RKO (cell line): ENCODE measurements around the gene PPP1R2.
"Not testable (repeated sequence)": the region's sequence is repeated elsewhere in the genome, so short reads cannot be mapped to it uniquely, and the experiment has no call there.

Experiments used
- DNase-seq: peaks from one replicate; pipeline ENCODE4 v3.0.0-alpha.2; 2016; ENCODE audit warnings: low spot score

The PPP1R2 gene

DNA sequence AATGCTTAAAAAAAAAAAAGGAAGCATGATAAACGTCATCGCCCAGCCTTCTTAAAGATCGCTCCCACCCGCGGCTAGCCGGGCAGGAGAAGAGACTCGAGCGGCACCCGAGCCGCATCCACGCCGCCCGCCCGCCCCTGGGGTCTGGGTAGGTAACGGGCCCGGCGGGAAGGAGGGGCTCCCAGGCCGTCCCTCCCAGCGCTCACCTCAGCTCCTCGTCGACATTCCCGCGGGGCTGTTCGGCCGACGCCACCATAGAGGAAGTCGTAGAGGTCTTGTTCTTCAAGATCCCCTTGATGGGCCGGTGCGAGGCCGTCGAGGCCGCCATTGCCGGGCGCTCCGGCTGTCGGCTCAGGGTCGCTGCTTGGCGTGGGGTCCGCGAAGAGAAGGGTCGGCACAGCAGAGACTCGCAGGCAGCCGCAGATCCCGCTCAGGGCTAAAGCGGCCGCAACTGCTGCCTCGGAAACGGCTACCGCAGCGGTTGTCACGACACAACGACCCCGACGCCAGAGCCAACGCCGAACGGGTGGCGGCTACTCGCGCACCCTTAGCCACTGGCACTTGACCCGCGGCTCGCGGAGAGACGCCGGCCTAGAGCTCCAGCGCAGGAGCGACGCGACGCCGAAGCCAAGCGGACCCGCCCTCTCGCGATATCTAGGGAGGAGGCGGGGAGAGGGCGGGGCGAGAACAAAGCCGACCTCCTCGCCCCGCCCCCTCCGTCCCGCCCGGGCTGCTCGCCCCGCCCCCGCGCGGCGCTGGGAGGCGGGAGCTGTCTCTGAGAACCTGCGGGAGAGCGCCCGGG lies at the start of gene PPP1R2:
TSS of gene PPP1R2 (minus strand) at position 628 of the 802 bp plus-strand sequence. CDS start at position 328, 300 bp downstream.
- peak; percentile 90 for DNase-seq

GRCh38 chr3:195591852-195592251 lies 48.7 kb upstream of the PPP1R2 start:
- DNase-seq: no peak

- no peak for DNase-seq
These were observed 48.1 kb upstream of the PPP1R2 start for GRCh38 chr3:195591220-195591619.

GRCh38 chr3:195590381-195590780 lies 47.3 kb upstream of the PPP1R2 start:
- DNase-seq: not testable (repeated sequence)

DNA sequence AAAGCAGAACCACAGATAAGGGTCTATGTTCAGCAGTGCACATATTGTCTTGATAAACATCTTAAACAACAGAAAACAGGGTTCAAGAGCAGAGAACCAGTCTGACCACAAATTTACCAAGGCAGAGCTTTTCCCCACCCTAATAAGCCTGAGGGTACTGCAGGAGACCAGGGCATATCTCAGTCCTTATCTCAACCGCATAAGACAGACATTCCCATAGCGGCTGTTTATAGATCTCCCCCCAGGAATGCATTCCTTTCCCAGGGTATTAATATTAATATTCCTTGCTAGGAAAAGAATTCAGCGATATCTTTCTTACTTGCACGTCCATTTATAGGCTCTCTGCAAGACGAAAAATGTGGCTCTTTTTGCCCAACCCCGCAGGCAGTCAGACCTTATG lies 46.7 kb upstream of the PPP1R2 start:
- DNase-seq: not testable (repeated sequence)

GRCh38 chr3:195587824-195588223 lies 44.7 kb upstream of the PPP1R2 start:
- DNase-seq: no peak

- no peak for DNase-seq
These were observed 44.3 kb upstream of the PPP1R2 start for GRCh38 chr3:195587406-195587805.

GRCh38 chr3:195584543-195584870 lies 41.4 kb upstream of the PPP1R2 start:
- no peak for DNase-seq

- no peak for DNase-seq
These were observed 40.9 kb upstream of the PPP1R2 start, which contains the start of gene APOD for GRCh38 chr3:195583831-195584542. APOD (minus strand) TSS chr3:195583940; CDS start chr3:195579461, 4,479 bp downstream.

DNA sequence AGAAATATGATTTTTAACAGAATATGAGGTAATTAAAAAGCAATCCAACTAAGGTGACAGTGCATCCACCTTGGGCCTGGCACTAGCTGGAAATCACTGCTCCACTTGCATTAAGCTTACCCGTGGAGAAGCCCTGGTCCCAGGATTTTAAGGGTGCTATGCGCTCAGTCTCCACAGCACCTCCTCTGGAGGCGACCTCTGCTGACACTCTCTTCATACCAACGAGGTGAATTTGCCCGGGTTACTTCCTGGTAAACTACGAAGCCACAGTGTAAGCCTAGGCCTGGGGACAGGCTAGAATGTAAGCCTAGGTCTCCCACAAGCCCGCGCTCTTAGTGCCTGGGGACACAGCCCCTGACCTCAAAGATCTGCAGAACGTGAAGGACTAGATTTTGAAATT lies 39.8 kb upstream of the PPP1R2 start:
- peak; percentile 7 for DNase-seq

- DNase-seq: peak; percentile 35
These were observed 37.8 kb upstream of the PPP1R2 start for GRCh38 chr3:195580744-195581443.

DNA sequence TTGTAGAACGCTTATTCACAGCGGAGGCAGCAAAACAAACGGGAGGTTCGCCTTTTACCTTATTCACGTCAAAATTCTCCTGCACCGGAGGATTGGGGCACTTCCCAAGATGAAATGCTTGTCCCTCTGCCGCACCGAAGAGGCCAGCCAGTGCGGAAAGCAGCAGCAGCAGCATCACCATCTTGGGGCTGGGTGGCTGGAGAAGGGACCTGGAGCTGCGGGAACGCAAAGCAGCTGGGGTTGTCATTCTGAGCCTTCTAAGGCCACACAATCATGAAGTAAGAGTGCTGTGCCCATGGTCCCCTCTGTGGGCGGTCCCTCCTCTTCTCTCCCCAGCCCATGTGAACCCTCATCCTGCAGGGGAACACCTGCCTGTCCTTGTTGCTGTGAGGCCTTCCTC lies 36.2 kb upstream of the PPP1R2 start:
- DNase-seq: no peak

- no peak for DNase-seq
These were observed 35.4 kb upstream of the PPP1R2 start for GRCh38 chr3:195578565-195578964.

DNA sequence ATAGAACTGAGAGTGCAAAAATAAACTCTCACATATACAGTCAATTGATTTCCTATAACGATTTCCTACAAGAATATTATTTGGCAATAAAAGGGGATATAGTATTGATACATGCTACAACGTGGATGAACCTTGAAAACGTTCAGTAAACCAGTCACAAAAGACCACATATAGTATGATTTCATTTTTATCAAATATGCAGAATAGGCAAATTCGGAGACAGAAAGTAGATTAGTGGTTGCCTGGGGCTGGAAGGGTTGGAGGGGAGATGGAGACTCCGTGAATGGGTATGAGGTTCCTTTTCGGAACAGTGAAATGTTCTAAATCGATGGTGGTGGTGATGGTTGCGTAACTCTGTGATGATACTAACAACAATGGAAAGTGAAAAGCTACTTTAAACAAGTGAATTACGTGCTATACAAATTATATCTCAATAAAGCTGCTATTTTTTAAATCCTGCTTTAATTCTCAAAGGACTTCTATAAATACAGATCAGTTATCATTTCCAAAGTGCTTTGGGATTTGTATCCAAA lies 34.6 kb upstream of the PPP1R2 start:
- DNase-seq: no peak

DNA sequence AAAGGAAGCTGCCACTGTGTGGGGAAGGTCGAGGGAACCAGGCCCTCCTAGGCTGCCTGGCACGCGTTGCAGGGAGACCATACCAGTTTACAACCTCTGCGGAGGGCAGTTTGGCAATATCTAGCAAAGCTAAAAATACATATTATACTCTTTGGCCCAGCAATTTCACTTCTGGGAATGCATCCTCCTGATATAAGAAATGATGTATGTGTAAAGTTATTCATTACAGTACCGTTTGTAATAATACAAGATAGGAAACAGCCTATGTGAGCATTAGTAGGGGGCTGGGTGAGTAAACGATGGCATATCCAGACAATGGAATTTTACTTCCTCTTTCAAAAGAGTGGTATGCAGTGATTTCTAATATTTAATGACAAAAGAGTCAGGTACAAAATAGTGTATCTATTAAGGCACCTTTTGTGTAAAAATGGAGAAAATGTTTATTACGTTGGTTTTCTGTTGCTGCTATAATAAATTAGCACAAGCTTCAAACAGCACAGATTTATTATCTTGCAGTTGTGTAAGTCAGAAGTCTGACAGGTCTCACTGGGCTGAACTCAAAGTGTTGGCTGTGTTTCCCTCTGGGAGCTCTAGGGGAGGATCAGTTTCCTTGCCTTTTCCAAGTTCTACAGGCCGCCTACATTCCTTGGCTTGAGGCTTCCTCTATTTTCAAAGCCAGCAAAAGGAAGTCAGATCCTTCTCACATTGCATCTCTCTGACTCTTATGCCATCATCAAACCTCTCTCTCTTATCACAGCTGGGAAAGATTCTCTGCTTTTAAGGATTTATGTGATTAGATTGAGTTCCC lies 31.6 kb upstream of the PPP1R2 start:
- no peak for DNase-seq

GRCh38 chr3:195573611-195574496 lies 30.7 kb upstream of the PPP1R2 start:
- DNase-seq: no peak

DNA sequence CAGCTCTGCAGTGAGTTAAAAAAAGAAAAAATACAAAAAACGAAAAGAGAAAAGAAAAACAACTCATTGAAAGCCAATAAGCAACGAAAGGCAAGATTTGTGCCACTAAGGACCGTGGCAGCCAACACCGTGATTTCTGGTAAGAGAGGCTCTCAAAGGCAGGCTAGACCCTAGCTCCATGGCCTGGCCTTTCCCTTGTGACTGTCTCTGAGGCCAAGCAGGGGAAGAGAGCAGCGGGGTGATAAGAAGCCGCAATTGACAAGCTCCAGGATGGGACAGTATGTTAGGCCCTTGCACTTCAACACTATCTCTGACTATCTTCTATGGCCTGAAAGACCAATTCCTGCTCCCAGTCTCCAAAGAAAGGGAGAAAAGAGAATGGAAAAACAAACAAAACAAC lies 28.2 kb upstream of the PPP1R2 start:
- no peak for DNase-seq

GRCh38 chr3:195570912-195571311 lies 27.8 kb upstream of the PPP1R2 start:
- no peak for DNase-seq

- DNase-seq: no peak
These were observed 27.2 kb upstream of the PPP1R2 start for GRCh38 chr3:195570344-195570743.

DNA sequence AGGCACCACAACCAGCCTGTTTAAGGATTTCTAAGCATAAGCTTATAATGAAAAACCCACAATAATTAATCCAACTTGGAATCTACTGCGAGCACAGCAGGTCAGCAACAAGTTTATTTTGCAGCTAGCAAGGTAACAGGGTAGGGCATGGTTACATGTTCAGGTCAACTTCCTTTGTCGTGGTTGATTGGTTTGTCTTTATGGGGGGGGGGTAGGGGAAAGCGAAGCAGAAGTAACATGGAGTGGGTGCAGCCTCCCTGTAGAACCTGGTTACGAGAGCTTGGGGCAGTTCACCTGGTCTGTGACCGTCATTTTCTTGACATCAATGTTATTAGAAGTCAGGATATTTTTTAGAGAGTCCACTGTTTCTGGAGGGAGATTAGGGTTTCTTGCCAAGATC lies 25.5 kb upstream of the PPP1R2 start:
- no peak for DNase-seq

DNA sequence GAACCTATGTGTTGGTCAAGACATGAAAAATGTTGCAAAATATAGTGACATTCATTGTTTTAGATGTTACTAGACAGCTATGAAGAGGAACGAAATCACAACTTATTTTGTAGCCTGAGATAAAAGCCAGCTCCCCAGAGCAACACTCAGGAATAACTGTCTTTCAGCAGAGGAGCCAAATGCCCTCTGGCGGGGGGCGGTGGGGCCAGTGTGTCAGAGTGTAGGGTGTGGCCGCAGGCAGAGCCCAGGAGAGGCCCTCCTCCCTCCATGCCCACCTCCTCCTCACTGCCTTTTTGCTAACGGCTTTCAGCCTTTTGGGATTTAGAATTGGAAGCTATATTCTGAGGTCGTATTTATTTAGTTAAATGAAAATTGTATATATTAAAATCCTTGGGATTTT lies 23.7 kb upstream of the PPP1R2 start:
- no peak for DNase-seq
